Loucy (cell line): ENCODE data around the gene PSMD14.

Experiments
- H2AFZ ChIP-seq: fragments of 200-600 bp; sonication (generic); 2 replicates; pipeline ENCODE4 v1.6.0; 2016; ENCODE audit warnings: antibody characterized with exemption, mild to moderate bottlenecking, low read length, moderate library complexity
- H3F3A ChIP-seq: fragments of 200-600 bp; 2 replicates; pipeline ENCODE4 v1.6.0; 2016; ENCODE audit warnings: antibody characterized with exemption, low read depth, mild to moderate bottlenecking
- H3K27me3 ChIP-seq: fragments of 200-600 bp; sonication (generic); 2 replicates; pipeline ENCODE4 v1.6.1; 2014; ENCODE audit warnings: low read length, mild to moderate bottlenecking; ENCODE audit not compliant: insufficient read depth, poor library complexity, severe bottlenecking
- H3K36me3 ChIP-seq: fragments of 200-600 bp; sonication (generic); 2 replicates; pipeline ENCODE4 v1.6.1; 2016; ENCODE audit warnings: low read length; ENCODE audit not compliant: insufficient read depth
- H3K4me1 ChIP-seq: fragments of 200-600 bp; sonication (generic); 2 replicates; pipeline ENCODE4 v1.5.1; 2014; ENCODE audit warnings: low read length, mild to moderate bottlenecking; ENCODE audit not compliant: insufficient read depth, poor library complexity, severe bottlenecking
- H3K4me2 ChIP-seq: fragments of 200-600 bp; sonication (generic); 2 replicates; pipeline ENCODE4 v1.6.0; 2014; ENCODE audit warnings: antibody characterized with exemption, low read length, low read depth, mild to moderate bottlenecking; ENCODE audit not compliant: poor library complexity, severe bottlenecking
- H3K4me3 ChIP-seq: fragments of 200-600 bp; sonication (generic); 2 replicates; pipeline ENCODE4 v1.5.1; 2014; ENCODE audit warnings: low read length, mild to moderate bottlenecking, mixed read lengths; ENCODE audit not compliant: poor library complexity, severe bottlenecking
- H3K79me2 ChIP-seq: fragments of 200-600 bp; sonication (generic); 2 replicates; pipeline ENCODE4 v1.6.1; 2014; ENCODE audit warnings: low read length; ENCODE audit not compliant: insufficient read depth
- H3K9ac ChIP-seq: fragments of 200-600 bp; sonication (generic); 2 replicates; pipeline ENCODE4 v1.6.0; 2014; ENCODE audit warnings: mild to moderate bottlenecking, low read depth, low read length, moderate library complexity; ENCODE audit not compliant: poor library complexity, severe bottlenecking
- H3K9me2 ChIP-seq: fragments of 200-600 bp; sonication (generic); replicated peaks from 2 replicates; pipeline ENCODE4 v1.6.1; 2016; ENCODE audit warnings: low read depth, low read length, mixed read lengths
- H3K9me3 ChIP-seq: fragments of 200-600 bp; sonication (generic); 2 replicates; pipeline ENCODE4 v1.6.1; 2014; ENCODE audit warnings: mild to moderate bottlenecking, antibody characterized with exemption, low read length, low read depth; ENCODE audit not compliant: insufficient read depth
- H4K20me1 ChIP-seq: fragments of 200-600 bp; sonication (generic); 2 replicates; pipeline ENCODE4 v1.6.0; 2014; ENCODE audit warnings: antibody characterized with exemption, low read length, mild to moderate bottlenecking; ENCODE audit not compliant: insufficient read depth, poor library complexity, severe bottlenecking
- CTCF ChIP-seq: fragments of 200-600 bp; sonication (generic); conservative IDR thresholded peaks from 2 replicates; pipeline ENCODE4 v1.5.1; 2014; ENCODE audit warnings: mild to moderate bottlenecking, antibody characterized with exemption, low read length
- EZH2phosphoT487 ChIP-seq: fragments of 200-600 bp; IDR thresholded peaks from 2 replicates; pipeline ENCODE4 v1.6.1; 2018; ENCODE audit warnings: antibody characterized with exemption, mild to moderate bottlenecking, moderate library complexity, borderline replicate concordance

PSMD14 gene

GRCh38 chr2:161426455-161426921 is 118.3 kb downstream of the PSMD14 start:
- H3K79me2 ChIP-seq = no peaks in the 10 kb centered on the region
- H3K4me2 ChIP-seq = no peak overlapping the region
- no peaks in the 10 kb centered on the region for H3K36me3 ChIP-seq
- H3K9me3 ChIP-seq = no peaks in the 10 kb centered on the region
- no peaks in the 10 kb centered on the region for H3K4me1 ChIP-seq
- no peak overlapping the region for H2AFZ ChIP-seq
- no peaks in the 10 kb centered on the region for H3K9me2 ChIP-seq
- H3F3A ChIP-seq = no peaks in the 10 kb centered on the region
- H4K20me1 ChIP-seq = no peaks in the 10 kb centered on the region
- no peak overlapping the region for H3K9ac ChIP-seq
- no peaks in the 10 kb centered on the region for H3K27me3 ChIP-seq
- H3K4me3 ChIP-seq = no peak overlapping the region
- TF ChIP-seq EZH2phosphoT487 = no peak
- no peak for TF ChIP-seq CTCF

GRCh38 chr2:161426922-161427663 is 118.9 kb downstream of the PSMD14 start:
- Histone ChIP-seq H3K79me2 (no peaks in the 10 kb centered on the region), H3K4me2 (no peak overlapping the region), H3F3A (no peaks in the 10 kb centered on the region), H3K4me3 (no peak overlapping the region), H3K27me3 (no peaks in the 10 kb centered on the region), H3K9ac (no peak overlapping the region), H3K9me3 (no peaks in the 10 kb centered on the region), H3K4me1 (no peaks in the 10 kb centered on the region), H2AFZ (no peak overlapping the region), H3K36me3 (no peaks in the 10 kb centered on the region), H3K9me2 (no peaks in the 10 kb centered on the region), H4K20me1 (no peaks in the 10 kb centered on the region)
- TF ChIP-seq EZH2phosphoT487 (no peak), CTCF (no peak)

- Histone ChIP-seq H3K36me3 (no peaks in the 10 kb centered on the region), H2AFZ (no peak overlapping the region), H3K9me3 (no peaks in the 10 kb centered on the region), H3K4me3 (no peak overlapping the region), H3K4me1 (peaks cover 3% of the 10 kb centered on the region), H4K20me1 (no peaks in the 10 kb centered on the region), H3K9me2 (no peaks in the 10 kb centered on the region), H3F3A (no peaks in the 10 kb centered on the region), H3K9ac (no peak overlapping the region), H3K4me2 (no peak overlapping the region), H3K79me2 (no peaks in the 10 kb centered on the region), H3K27me3 (no peaks in the 10 kb centered on the region)
- TF ChIP-seq CTCF (no peak), EZH2phosphoT487 (no peak)
Measured at GRCh38 chr2:161427664-161428587, 119.7 kb downstream of the PSMD14 start.
